A673 (cell line): ENCODE data around the gene IL21R. TPM values are rescaled to one million over a fixed set of nuclear protein-coding genes. Genes with fewer than 3 reads are reported as not detected.

Experiments used
- BruUV-seq: library from RNA; stranded (reverse); fragments of 400-500 nt; replicated peaks from 2 replicates; lab custom pipeline; 2021; lab: Mats Ljungman, UMichigan
- CTCF ChIA-PET: fragments of 300-600 bp; sonication (Branson Sonifier 250); formaldehyde crosslinking; loops from one replicate; lab custom pipeline; 2022; ENCODE audit warnings: antibody characterized with exemption; lab: Charles Lee
- POLR2A ChIA-PET: fragments of 300-600 bp; sonication (Branson Sonifier 250); formaldehyde crosslinking; loops from one replicate; lab custom pipeline; 2022; ENCODE audit warnings: antibody characterized with exemption; ENCODE audit not compliant: low non-redundant PET; lab: Charles Lee
- DNase-seq: peaks from one replicate; pipeline ENCODE4 v3.0.0-alpha.2; 2015; ENCODE audit warnings: low spot score
- H3K27ac ChIP-seq: fragments of 200-600 bp; sonication (generic); 2 replicates; pipeline ENCODE4 v1.5.1; 2016; ENCODE audit warnings: mixed run types, low read depth, mild to moderate bottlenecking, mixed read lengths, antibody characterized with exemption, low read length; ENCODE audit not compliant: poor library complexity, severe bottlenecking
- H3K27me3 ChIP-seq: fragments of 200-600 bp; sonication (generic); replicated peaks from 2 replicates; pipeline ENCODE4 v1.6.1; 2017; ENCODE audit warnings: mixed run types, low read depth, mild to moderate bottlenecking, mixed read lengths, antibody characterized with exemption, low read length; ENCODE audit not compliant: insufficient read depth, poor library complexity
- H3K36me3 ChIP-seq: fragments of 200-600 bp; sonication (generic); 2 replicates; pipeline ENCODE4 v1.6.1; 2016; ENCODE audit warnings: mixed run types, mild to moderate bottlenecking, mixed read lengths, antibody characterized with exemption, low read length; ENCODE audit not compliant: insufficient read depth, poor library complexity, severe bottlenecking
- H3K4me1 ChIP-seq: fragments of 200-600 bp; sonication (generic); 2 replicates; pipeline ENCODE4 v1.6.1; 2017; ENCODE audit warnings: mixed run types, mild to moderate bottlenecking, mixed read lengths, antibody characterized with exemption, low read length; ENCODE audit not compliant: insufficient read depth, poor library complexity, severe bottlenecking
- H3K4me3 ChIP-seq: fragments of 200-600 bp; sonication (generic); 2 replicates; pipeline ENCODE4 v1.5.1; 2016; ENCODE audit warnings: low read depth, mixed run types, mild to moderate bottlenecking, mixed read lengths, low read length; ENCODE audit not compliant: poor library complexity, severe bottlenecking
- H3K9me3 ChIP-seq: fragments of 200-600 bp; sonication (generic); 2 replicates; pipeline ENCODE4 v1.6.1; 2016; ENCODE audit warnings: mixed run types, low read depth, mild to moderate bottlenecking, mixed read lengths, antibody characterized with exemption, low read length; ENCODE audit not compliant: poor library complexity, severe bottlenecking
- CTCF ChIP-seq: fragments of 300-800, 200-600 bp; sonication (generic); conservative IDR thresholded peaks from 2 replicates; pipeline ENCODE4 v1.5.1; 2017; ENCODE audit warnings: low read depth, mild to moderate bottlenecking, antibody characterized with exemption, low read length, moderate library complexity, mixed read lengths
- EZH2 ChIP-seq: fragments of 200-600 bp; sonication (generic); IDR thresholded peaks from 2 replicates; pipeline ENCODE4 v1.6.1; 2017; ENCODE audit warnings: borderline replicate concordance, low read depth, mild to moderate bottlenecking, mixed read lengths, antibody characterized with exemption, low read length; ENCODE audit not compliant: poor library complexity, severe bottlenecking
- intact Hi-C: fragments of 100-400 bp; cut with micrococcal nuclease; formaldehyde crosslinking; loops from one replicate; pipeline ENCODE4 v1.10.0; 2022; ENCODE audit not compliant: unreplicated experiment
- total RNA-seq: library from RNA; stranded (reverse); gene quantifications from 2 replicates; pipeline ENCODE4 v1.2.3, GENCODE V29; 2021

IL21R gene
- total RNA-seq, 1 experiment from 2014 or later: 0.19 TPM

DNA sequence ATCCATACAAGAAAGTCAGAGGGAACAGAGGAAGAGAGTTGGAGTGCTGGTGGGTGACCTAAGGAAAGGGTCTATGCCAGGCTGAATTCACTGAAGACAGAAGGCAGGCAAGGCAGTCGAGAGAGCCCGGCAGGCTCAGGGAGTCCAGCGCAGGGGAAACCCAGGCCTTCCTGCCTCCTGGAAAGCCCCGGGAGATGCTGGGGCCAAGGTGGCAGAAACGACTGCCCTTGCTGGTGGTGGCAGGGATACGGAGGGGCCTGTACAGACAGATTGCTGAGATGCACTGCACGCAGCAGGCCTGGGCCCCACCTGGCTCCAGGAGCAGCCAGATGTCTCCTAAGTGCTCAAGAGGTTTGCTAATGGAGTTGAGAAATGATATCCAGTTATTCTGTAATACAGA lies 87.9 kb downstream of the IL21R start:
- Histone ChIP-seq H3K4me3 (no peak overlapping the region), H3K36me3 (peaks cover 69% of the 10 kb centered on the region), H3K27ac (no peak overlapping the region), H3K27me3 (no peaks in the 10 kb centered on the region), H3K9me3 (no peaks in the 10 kb centered on the region), H3K4me1 (no peaks in the 10 kb centered on the region)
- no peak for DNase-seq
- TF ChIP-seq EZH2 (no peak), CTCF (no peak)
- no TSS peak for BruUV-seq
- CTCF ChIA-PET: no interaction called here
- intact Hi-C loops: no loop called here
- POLR2A ChIA-PET: no interaction called here

DNA sequence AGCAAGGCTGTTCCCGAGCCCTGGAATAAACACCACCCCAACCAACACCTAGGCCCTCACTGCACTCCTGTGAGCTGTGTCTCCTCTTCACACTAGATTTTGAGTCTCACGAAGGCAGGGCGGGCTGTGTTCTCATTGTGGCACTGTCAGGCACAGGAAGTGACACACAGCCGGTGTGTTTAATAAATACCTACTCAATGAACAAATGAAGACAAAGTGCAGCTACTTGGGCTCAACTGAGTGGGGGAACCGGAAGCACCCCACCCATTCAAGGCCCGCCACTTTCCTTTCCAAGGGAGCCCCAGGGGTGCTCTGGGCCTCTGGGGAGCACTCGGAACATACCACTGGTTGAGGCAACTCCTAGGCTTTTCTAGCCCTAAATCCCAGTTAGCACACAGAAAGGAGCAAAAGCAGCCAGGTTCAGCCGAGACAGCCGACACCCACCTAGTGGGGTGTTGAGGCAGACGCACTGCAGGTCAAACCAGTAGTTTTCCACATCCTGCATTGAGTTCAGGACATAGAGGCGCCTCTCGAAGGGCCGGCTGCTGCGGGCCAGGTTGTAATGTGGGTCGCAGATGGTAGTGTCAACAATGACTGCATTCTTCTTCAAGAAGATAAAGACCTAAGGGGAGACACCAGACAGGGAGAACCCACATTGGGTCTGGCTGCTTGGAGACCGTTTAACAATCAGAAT lies 90.1 kb downstream of the IL21R start:
- intact Hi-C loops: no loop called here
- peak; percentile 18 for DNase-seq
- H3K4me1 ChIP-seq: no peaks in the 10 kb centered on the region
- ChIA-PET POLR2A (no interaction called here), CTCF (no interaction called here)
- no peak for TF ChIP-seq EZH2
- no peak for TF ChIP-seq CTCF
- no peaks in the 10 kb centered on the region for H3K9me3 ChIP-seq
- H3K27me3 ChIP-seq: no peaks in the 10 kb centered on the region
- peak overlapping the region; percentile 42 for H3K27ac ChIP-seq
- no peak overlapping the region for H3K4me3 ChIP-seq
- no TSS peak for BruUV-seq
- peaks cover 64% of the 10 kb centered on the region for H3K36me3 ChIP-seq

DNA sequence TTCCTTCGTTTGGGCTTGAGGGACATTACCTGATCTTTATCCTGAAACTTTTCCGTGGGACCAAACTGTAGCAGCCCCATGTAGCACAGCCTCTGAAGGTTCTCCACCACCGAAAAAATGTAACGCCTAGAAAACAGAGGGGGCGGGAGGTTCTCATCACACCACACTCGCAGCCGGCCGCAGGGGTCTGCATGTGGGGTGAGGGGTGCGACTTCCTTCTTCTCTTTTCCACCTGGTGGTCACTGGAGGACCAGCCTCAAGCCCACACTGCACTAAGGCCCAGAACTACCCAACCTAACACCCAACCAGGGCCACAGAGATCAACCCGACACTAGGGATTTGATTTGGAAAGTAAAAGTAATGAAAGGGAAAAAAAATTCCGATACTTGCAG lies 90.6 kb downstream of the IL21R start:
- Histone ChIP-seq H3K9me3 (no peaks in the 10 kb centered on the region), H3K4me1 (no peaks in the 10 kb centered on the region), H3K27me3 (no peaks in the 10 kb centered on the region), H3K36me3 (peaks cover 69% of the 10 kb centered on the region), H3K4me3 (no peak overlapping the region), H3K27ac (peak overlapping the region; percentile 42)
- ChIA-PET CTCF (no interaction called here), POLR2A (no interaction called here)
- BruUV-seq: no TSS peak
- TF ChIP-seq EZH2 (no peak), CTCF (no peak)
- no peak for DNase-seq
- intact Hi-C loops: no loop called here
